Stimulated activated CD4-positive, alpha-beta T cell treated with anti-CD3 and anti-CD28 coated beads, Interleukin-2, amount 100 ng/mL, for 4 hours (primary cell): ENCODE measurements around the gene RASSF10.

ENCODE experiments used
- DNase-seq: peaks from one replicate; pipeline ENCODE4 v3.0.0-alpha.2; 2020; ENCODE audit warnings: low read depth

The RASSF10 gene

DNA sequence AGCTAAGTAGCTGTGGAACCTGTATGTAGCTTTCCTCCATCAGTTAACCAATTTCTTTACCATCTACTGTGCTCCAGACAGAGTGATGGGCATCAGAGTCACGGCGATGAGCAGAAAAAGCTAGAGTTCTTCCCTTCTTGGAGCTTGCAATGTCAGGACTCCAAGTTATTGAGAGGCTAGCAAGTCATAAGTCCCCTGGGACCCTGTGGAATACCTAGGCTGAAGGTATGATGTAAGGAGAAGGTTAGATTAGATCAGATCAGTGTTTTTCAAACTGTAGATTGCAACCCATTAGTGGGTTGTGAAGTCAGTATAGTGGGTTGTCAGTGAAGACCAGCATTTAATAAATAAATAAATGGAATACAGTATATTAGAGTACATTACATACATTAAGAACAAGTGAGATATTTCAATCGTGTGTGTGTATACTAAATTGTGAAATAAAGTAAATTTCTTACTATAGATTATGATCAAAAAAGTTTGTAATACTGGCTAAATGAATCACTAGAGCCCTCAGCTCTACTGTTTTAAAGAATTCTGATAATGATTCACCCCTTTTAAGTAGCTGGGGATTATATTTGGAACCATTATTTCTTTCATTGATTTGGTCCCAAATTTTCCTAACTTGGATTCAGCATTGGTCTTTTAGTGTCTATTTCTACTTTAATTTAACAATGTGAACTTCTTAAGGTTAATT is 52.3 kb downstream of the RASSF10 start:
- no peak for DNase-seq
